ENCODE results near the gene SLF2. TPM values are rescaled to one million over a fixed set of nuclear protein-coding genes. Genes with fewer than 3 reads are reported as not detected.

Gene SLF2
- total RNA-seq, 2 donors from 2014 or later = 31.5 to 38.9 TPM

DNA sequence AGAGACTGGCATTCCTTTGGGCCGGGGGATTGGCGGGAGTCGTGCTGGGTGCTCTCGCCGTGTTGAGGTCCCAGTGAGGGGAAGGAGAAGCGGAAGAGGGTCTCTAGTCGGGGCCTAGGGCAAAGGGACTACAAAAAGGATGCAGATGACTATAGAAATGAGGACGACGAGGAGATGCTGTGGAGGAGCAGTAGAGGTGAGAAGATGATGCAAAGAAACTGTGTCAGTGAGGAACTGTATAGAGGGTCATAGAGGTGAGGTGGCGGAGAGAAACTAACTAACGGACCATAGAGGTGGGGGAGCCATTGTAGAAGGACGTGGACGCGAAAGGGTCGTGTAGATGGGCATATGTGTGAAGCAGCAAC lies 74.9 kb downstream of the SLF2 start:
- Histone ChIP-seq H3K9me3 (ENCODE audit: control insufficient read depth, low read length) (no peaks in the 10 kb centered on the region), H3K9ac (ENCODE audit: extremely low read depth, low read length, poor library complexity, severe bottlenecking) (peak overlapping the region; percentile 60), H3K4me3 (ENCODE audit: low read length) (peak overlapping the region; percentile 92), H3K27ac (ENCODE audit: low read depth, low read length) (no peak overlapping the region), H3K27me3 (ENCODE audit: control insufficient read depth, insufficient read depth, low read length, poor library complexity, severe bottlenecking) (no peaks in the 10 kb centered on the region), H3K36me3 (ENCODE audit: control insufficient read depth, insufficient read depth, low read length) (peaks cover 38% of the 10 kb centered on the region), H3K4me1 (ENCODE audit: control insufficient read depth, insufficient read depth, low read length) (no peaks in the 10 kb centered on the region)
- no peaks in the 10 kb centered on the region for H3K9me3 Mint-ChIP-seq
- H3K36me3 Mint-ChIP-seq (ENCODE audit: low read depth) = peaks cover 39% of the 10 kb centered on the region
- no peak for TF ChIP-seq CTCF (conservative IDR thresholded peaks at IDR 0.05)
- H3K27ac Mint-ChIP-seq = peak overlapping the region; percentile 93
- DNase-seq = no peak
- H3K4me3 Mint-ChIP-seq = peak overlapping the region; percentile 93
- H3K4me1 Mint-ChIP-seq = peaks cover 9% of the 10 kb centered on the region
- H3K27me3 Mint-ChIP-seq (ENCODE audit: insufficient read depth) = no peaks in the 10 kb centered on the region
- WGBS, 2 experiments (ENCODE audit: insufficient coverage in 1 of 2, insufficient read length in 1 of 2) = 0 to 1% methylated on average over 10 to 15 of the region's 15 CpGs

GRCh38 chr10:100988166-100988565 lies 75.4 kb downstream of the SLF2 start:
- Histone ChIP-seq H3K4me1 (ENCODE audit: control insufficient read depth, insufficient read depth, low read length) (no peaks in the 10 kb centered on the region), H3K27ac (ENCODE audit: low read depth, low read length) (no peak overlapping the region), H3K27me3 (ENCODE audit: control insufficient read depth, insufficient read depth, low read length, poor library complexity, severe bottlenecking) (no peaks in the 10 kb centered on the region), H3K9ac (ENCODE audit: extremely low read depth, low read length, poor library complexity, severe bottlenecking) (peak overlapping the region; percentile 60), H3K36me3 (ENCODE audit: control insufficient read depth, insufficient read depth, low read length) (peaks cover 40% of the 10 kb centered on the region), H3K4me3 (ENCODE audit: low read length) (peak overlapping the region; percentile 92), H3K9me3 (ENCODE audit: control insufficient read depth, low read length) (no peaks in the 10 kb centered on the region)
- no peaks in the 10 kb centered on the region for H3K9me3 Mint-ChIP-seq
- no peak for DNase-seq
- peak overlapping the region; percentile 93 for H3K4me3 Mint-ChIP-seq
- WGBS, 2 experiments (ENCODE audit: insufficient coverage in 1 of 2, insufficient read length in 1 of 2) = 68% methylated on average over 9 to 10 of the region's 10 CpGs
- H3K27ac Mint-ChIP-seq = peak overlapping the region; percentile 93
- H3K4me1 Mint-ChIP-seq = peaks cover 9% of the 10 kb centered on the region
- H3K36me3 Mint-ChIP-seq (ENCODE audit: low read depth) = peaks cover 39% of the 10 kb centered on the region
- H3K27me3 Mint-ChIP-seq (ENCODE audit: insufficient read depth) = no peaks in the 10 kb centered on the region
- TF ChIP-seq CTCF (conservative IDR thresholded peaks at IDR 0.05) = no peak

GRCh38 chr10:100989088-100989487 lies 76.3 kb downstream of the SLF2 start:
- Histone ChIP-seq H3K27me3 (ENCODE audit: control insufficient read depth, insufficient read depth, low read length, poor library complexity, severe bottlenecking) (no peaks in the 10 kb centered on the region), H3K9me3 (ENCODE audit: control insufficient read depth, low read length) (no peaks in the 10 kb centered on the region), H3K4me3 (ENCODE audit: low read length) (no peak overlapping the region), H3K4me1 (ENCODE audit: control insufficient read depth, insufficient read depth, low read length) (no peaks in the 10 kb centered on the region), H3K36me3 (ENCODE audit: control insufficient read depth, insufficient read depth, low read length) (peaks cover 49% of the 10 kb centered on the region), H3K27ac (ENCODE audit: low read depth, low read length) (no peak overlapping the region), H3K9ac (ENCODE audit: extremely low read depth, low read length, poor library complexity, severe bottlenecking) (no peak overlapping the region)
- Mint-ChIP-seq H3K4me3 (no peak overlapping the region), H3K36me3 (ENCODE audit: low read depth) (peaks cover 40% of the 10 kb centered on the region), H3K4me1 (peaks cover 11% of the 10 kb centered on the region), H3K27me3 (ENCODE audit: insufficient read depth) (no peaks in the 10 kb centered on the region), H3K9me3 (no peaks in the 10 kb centered on the region), H3K27ac (no peak overlapping the region)
- no peak for TF ChIP-seq CTCF (conservative IDR thresholded peaks at IDR 0.05)
- 93 to 96% methylated on average over 20 to 21 of the region's 21 CpGs for WGBS, 2 experiments (ENCODE audit: insufficient coverage in 1 of 2, insufficient read length in 1 of 2)
- no peak for DNase-seq
